ENCODE results near the gene CYP2S1.
"Not testable (repeated sequence)": the region's sequence is repeated elsewhere in the genome, so short reads cannot be mapped to it uniquely, and the experiment has no call there.

CYP2S1 gene

GRCh38 chr19:41194157-41194552, 1.1 kb downstream of the CYP2S1 start:
- in situ Hi-C loops (cut with HindIII; ENCODE audit: low sequenced_read_pairs): no loop called here

GRCh38 chr19:41195675-41196497, 2.9 kb downstream of the CYP2S1 start:
- in situ Hi-C loops (cut with HindIII; ENCODE audit: low sequenced_read_pairs): no loop called here

- in situ Hi-C loops (cut with HindIII; ENCODE audit: low sequenced_read_pairs): no loop called here
Observed at GRCh38 chr19:41198559-41198958, 5.5 kb downstream of the CYP2S1 start.

- in situ Hi-C loops (cut with HindIII; ENCODE audit: low sequenced_read_pairs): no loop called here
Observed at GRCh38 chr19:41203371-41203770, 10.4 kb downstream of the CYP2S1 start.

- in situ Hi-C loops (cut with HindIII; ENCODE audit: low sequenced_read_pairs): not testable (repeated sequence)
Observed at GRCh38 chr19:41204338-41204737, 11.3 kb downstream of the CYP2S1 start.

GRCh38 chr19:41205995-41206394, 13.0 kb downstream of the CYP2S1 start:
- in situ Hi-C loops (cut with HindIII; ENCODE audit: low sequenced_read_pairs): no loop called here

- in situ Hi-C loops (cut with HindIII; ENCODE audit: low sequenced_read_pairs): no loop called here
Observed at GRCh38 chr19:41206456-41206855, 13.4 kb downstream of the CYP2S1 start.

GRCh38 chr19:41206926-41207750, 14.1 kb downstream of the CYP2S1 start:
- in situ Hi-C loops (cut with HindIII; ENCODE audit: low sequenced_read_pairs): no loop called here

GRCh38 chr19:41214161-41214560, 21.1 kb downstream of the CYP2S1 start:
- in situ Hi-C loops (cut with HindIII; ENCODE audit: low sequenced_read_pairs): no loop called here

- in situ Hi-C loops (cut with HindIII; ENCODE audit: low sequenced_read_pairs): no loop called here
Observed at GRCh38 chr19:41217741-41218140, 24.7 kb downstream of the CYP2S1 start.

- in situ Hi-C loops (cut with HindIII; ENCODE audit: low sequenced_read_pairs): no loop called here
Observed at GRCh38 chr19:41218249-41218614, 25.2 kb downstream of the CYP2S1 start.

GRCh38 chr19:41218615-41219507, 25.8 kb downstream of the CYP2S1 start, which contains the start of gene AXL:
AXL (plus strand) TSS chr19:41219223; CDS start chr19:41219393, 170 bp downstream.
- in situ Hi-C loops (cut with HindIII; ENCODE audit: low sequenced_read_pairs): no loop called here

- in situ Hi-C loops (cut with HindIII; ENCODE audit: low sequenced_read_pairs): no loop called here
Observed at GRCh38 chr19:41219924-41220567, 27.0 kb downstream of the CYP2S1 start.

GRCh38 chr19:41220811-41221210, 27.8 kb downstream of the CYP2S1 start:
- in situ Hi-C loops (cut with HindIII; ENCODE audit: low sequenced_read_pairs): no loop called here

GRCh38 chr19:41221514-41222205, 28.6 kb downstream of the CYP2S1 start:
- in situ Hi-C loops (cut with HindIII; ENCODE audit: low sequenced_read_pairs): no loop called here

- in situ Hi-C loops (cut with HindIII; ENCODE audit: low sequenced_read_pairs): no loop called here
Observed at GRCh38 chr19:41222240-41222639, 29.2 kb downstream of the CYP2S1 start.

- in situ Hi-C loops (cut with HindIII; ENCODE audit: low sequenced_read_pairs): no loop called here
Observed at GRCh38 chr19:41223431-41224234, 30.6 kb downstream of the CYP2S1 start.

GRCh38 chr19:41224632-41225031, 31.6 kb downstream of the CYP2S1 start:
- in situ Hi-C loops (cut with HindIII; ENCODE audit: low sequenced_read_pairs): no loop called here
